ENCODE data around the gene ANKS3.
A peak's percentile ranks its signal among the peaks of the same experiment; 100 is the strongest.

The ANKS3 gene

GRCh38 chr16:4695473-4696171, 38.4 kb downstream of the ANKS3 start:
- TF ChIP-seq CTCF (IDR thresholded peaks at IDR 0.05; ENCODE audit: low read depth, low read length, missing control alignments) = no peak
- in situ Hi-C loops (cut with HindIII; ENCODE audit: low sequenced_read_pairs) = no loop called here
- DNase-seq (ENCODE audit: low read depth) = no peak
- no peak overlapping the region for H3K4me3 ChIP-seq (ENCODE audit: low read depth, low read length)

DNA sequence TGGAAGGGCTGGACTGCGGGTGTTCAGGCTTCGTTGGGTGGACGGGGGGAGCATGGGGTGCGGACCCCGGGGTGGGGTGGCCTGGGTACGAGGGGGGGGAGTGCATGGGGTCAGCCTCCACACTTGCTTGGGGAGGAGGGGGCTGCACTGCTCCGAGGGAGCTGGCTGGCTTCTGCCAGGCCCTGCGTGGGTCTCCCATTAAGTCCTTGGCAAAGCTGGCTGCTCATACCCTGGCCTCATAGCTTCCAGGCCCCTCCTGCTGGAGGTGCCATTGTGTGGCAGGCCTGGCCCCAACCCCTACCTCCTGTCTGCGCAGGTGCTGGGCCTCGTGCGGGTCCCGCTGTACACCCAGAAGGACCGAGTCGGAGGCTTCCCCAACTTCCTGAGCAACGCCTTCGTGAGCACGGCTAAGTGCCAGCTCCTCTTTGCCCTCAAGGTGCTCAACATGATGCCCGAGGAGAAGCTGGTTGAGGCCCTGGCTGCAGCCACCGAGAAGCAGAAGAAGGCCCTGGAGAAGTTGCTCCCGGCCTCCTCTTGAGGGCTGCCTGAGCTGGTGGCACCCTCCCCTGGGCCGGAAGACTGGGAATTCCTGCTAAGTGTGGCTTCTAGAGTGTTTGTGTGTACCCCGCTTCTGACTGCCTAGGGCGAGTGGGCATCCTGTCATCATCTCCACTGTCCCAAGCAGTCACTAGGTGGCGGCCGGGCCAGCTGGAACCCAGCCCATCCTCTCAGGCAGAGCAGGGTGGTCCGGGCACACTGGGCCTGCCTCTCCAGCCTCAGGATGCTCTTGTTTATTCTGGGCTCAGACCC, 39.2 kb downstream of the ANKS3 start:
- no peak for TF ChIP-seq CTCF (IDR thresholded peaks at IDR 0.05; ENCODE audit: low read depth, low read length, missing control alignments)
- in situ Hi-C loops (cut with HindIII; ENCODE audit: low sequenced_read_pairs) = no loop called here
- no peak for DNase-seq (ENCODE audit: low read depth)
- peak overlapping the region; percentile 83 for H3K4me3 ChIP-seq (ENCODE audit: low read depth, low read length)

DNA sequence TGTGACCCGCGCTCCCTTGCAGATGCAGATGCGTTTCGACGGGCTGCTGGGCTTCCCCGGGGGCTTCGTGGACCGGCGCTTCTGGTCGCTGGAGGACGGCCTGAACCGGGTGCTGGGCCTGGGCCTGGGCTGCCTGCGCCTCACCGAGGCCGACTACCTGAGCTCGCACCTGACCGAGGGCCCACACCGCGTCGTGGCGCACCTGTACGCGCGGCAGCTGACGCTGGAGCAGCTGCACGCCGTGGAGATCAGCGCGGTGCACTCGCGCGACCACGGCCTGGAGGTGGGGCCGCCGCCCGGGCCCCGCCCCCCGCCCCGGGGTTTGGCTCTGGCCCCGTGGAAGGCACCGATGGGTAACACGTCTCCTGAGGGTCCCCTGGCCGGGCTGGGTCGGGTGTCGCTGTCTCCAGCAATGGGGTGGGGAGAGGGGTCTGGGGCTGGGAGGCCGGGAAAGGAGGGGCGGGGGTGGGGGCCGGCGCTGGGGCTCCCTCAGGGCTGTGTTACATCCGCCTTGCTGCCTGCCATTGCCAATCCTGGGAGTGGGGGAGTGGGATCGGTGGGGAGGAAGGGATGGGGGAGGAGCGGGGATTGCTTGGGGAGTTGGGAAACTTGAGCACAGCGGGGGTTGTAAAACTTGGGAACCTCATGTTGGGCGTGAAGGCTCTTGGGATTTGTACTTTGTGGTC, 40.0 kb downstream of the ANKS3 start:
- in situ Hi-C loops (cut with HindIII; ENCODE audit: low sequenced_read_pairs) = no loop called here
- no peak for DNase-seq (ENCODE audit: low read depth)
- H3K4me3 ChIP-seq (ENCODE audit: low read depth, low read length) = peak overlapping the region; percentile 83
- TF ChIP-seq CTCF (IDR thresholded peaks at IDR 0.05; ENCODE audit: low read depth, low read length, missing control alignments) = no peak

DNA sequence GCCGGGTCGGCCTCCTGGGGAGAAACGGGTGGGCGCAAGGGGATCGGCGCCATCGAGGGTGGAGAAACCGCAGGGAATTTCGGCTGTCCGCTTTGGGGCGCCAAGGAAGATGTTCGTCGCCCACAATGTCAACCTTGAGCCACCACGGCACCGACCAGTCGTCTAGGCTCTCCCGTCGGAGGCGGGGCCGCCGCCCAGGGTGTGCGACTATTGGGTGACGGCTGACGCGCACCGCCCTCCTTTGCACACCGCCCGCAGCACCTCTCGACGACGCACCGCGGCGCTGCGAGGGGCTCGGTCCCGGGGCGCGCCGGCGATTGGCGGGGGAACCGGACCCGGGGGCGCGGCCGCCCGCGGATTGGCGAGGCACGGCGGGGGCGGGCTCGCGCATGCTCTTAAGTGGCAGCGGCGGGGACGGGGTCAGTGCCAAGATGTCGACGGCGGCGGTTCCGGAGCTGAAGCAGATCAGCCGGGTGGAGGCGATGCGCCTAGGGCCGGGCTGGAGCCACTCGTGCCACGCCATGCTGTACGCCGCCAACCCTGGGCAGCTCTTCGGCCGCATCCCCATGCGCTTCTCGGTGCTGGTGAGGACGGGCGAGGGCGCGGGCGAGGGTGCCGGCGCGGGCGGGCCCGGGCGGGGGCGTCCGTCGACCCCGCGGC, 40.6 kb downstream of the ANKS3 start, which contains the start of gene NUDT16L1:
Gene NUDT16L1 (plus strand): TSS at position 267 of the 660 bp plus-strand sequence. CDS start 165 bp downstream, at position 432.
- in situ Hi-C loops (cut with HindIII; ENCODE audit: low sequenced_read_pairs) = no loop called here
- peak; percentile 77 for DNase-seq (ENCODE audit: low read depth)
- peak within 1 kb of the TSS; percentile 83 for H3K4me3 ChIP-seq (ENCODE audit: low read depth, low read length)
- no peak for TF ChIP-seq CTCF (IDR thresholded peaks at IDR 0.05; ENCODE audit: low read depth, low read length, missing control alignments)

- no peak for TF ChIP-seq CTCF (IDR thresholded peaks at IDR 0.05; ENCODE audit: low read depth, low read length, missing control alignments)
- H3K4me3 ChIP-seq (ENCODE audit: low read depth, low read length) = peak overlapping the region; percentile 83
- DNase-seq (ENCODE audit: low read depth) = no peak
- in situ Hi-C loops (cut with HindIII; ENCODE audit: low sequenced_read_pairs) = no loop called here
Observed at GRCh38 chr16:4692460-4693295, 41.4 kb downstream of the ANKS3 start.
